Esophagus mucosa (tissue), 1 donor: Measurements from ENCODE around the gene MAOA. TPM values are rescaled to one million over a fixed set of nuclear protein-coding genes. Genes with fewer than 3 reads are reported as not detected.
"Not testable (repeated sequence)": the region's sequence is repeated elsewhere in the genome, so short reads cannot be mapped to it uniquely, and the experiment has no call there.

ENCODE experiments used
- ATAC-seq: fragments of 200-7000 bp; cut with Tn5 transposase; one replicate; pipeline ENCODE4 v1.9.1; 2020
- total RNA-seq: library from RNA; stranded (reverse); gene quantifications from one replicate; pipeline ENCODE4 v1.2.4, GENCODE V29; 2023
- donor health status: DM: yes; HTN: yes; CAD: no.

Gene MAOA
- total RNA-seq, 1 donor from 2014 or later: 88.9 TPM

- no peak for ATAC-seq
Observed at GRCh38 chrX:43664258-43664657, 8.2 kb downstream of the MAOA start.

- ATAC-seq: peak; percentile 62
Observed at GRCh38 chrX:43664708-43665107, 8.6 kb downstream of the MAOA start.

DNA sequence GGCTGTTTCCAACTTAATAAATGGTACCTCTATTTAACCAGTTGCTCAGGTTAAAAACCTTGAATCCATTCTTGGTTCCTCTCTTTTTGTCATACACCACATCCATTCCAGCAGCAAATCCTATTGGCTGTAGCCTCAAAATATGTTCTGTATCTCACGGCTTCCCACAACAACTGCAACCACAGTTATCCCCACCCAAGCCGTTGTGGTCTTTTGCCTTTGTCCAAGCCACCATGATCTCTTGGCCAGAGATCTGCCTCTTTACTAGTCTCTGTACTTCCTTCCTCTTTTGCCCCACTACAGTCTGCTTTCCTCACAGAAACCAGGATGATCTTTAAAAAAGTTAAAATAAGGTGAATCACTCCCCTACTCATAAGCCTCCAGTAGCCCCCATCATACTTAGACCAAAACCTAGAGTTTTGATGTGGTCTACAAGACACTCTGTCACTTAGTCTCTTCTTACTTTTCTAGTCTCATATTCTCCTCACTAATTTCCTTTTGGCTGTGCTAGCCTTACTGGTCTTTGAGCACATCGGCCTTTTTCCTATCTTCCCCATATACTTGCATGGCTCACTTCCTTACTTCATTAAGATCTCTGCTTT is 10.3 kb downstream of the MAOA start:
- ATAC-seq: no peak

DNA sequence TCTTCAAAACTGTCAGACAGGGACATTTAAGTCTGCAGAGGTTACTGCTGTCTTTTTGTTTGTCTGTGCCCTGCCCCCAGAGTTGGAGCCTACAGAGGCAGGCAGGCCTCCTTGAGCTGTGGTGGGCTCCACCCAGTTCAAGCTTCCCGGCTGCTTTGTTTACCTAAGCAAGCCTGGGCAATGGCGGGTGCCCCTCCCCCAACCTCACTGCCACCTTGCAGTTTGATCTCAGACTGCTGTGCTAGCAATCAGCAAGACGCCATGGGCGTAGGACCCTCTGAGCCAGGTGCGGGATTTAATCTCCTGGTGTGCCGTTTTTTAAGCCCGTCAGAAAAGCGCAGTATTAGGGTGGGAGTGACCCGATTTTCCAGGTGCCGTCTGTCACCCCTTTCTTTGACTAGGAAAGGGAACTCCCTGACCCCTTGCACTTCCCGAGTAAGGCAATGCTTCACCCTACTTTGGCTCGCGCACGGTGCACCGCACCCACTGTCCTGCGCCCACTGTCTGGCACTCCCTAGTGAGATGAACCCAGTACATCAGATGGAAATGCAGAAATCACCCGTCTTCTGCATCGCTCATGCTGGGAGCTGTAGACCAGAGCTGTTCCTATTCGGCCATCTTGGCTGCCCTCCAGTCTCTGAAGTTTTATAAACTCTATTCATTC is 20.0 kb downstream of the MAOA start:
- not testable (repeated sequence) for ATAC-seq

DNA sequence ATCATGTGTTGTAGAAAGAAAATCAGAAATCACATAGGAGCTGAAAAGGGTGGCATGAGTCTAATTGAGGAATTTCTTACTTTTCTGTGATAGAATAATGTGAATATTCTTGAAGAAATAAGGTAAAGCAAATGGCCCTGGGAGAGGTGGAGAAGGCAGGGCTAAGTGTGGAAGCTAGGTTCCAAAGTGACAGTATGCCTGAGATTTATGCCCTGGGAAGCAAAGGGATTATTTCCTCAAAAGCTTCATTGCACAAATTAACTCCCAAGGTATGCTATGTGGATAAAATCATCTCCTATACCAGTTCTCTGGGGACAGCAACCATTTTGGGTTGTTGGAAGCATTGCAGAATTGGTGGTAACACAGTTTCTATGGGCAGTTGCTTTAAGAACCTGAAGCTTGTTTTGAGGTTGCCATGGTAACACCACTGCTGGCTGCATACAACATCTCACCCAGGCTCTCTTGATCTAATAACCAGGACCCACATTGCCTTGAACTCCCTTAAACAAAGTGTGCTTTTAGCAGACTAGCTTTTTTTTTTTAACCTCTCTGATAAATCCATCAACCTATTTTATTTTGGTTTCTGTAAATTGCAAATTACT is 21.0 kb downstream of the MAOA start:
- no peak for ATAC-seq

- ATAC-seq: no peak
Observed at GRCh38 chrX:43677993-43678392, 21.9 kb downstream of the MAOA start.

DNA sequence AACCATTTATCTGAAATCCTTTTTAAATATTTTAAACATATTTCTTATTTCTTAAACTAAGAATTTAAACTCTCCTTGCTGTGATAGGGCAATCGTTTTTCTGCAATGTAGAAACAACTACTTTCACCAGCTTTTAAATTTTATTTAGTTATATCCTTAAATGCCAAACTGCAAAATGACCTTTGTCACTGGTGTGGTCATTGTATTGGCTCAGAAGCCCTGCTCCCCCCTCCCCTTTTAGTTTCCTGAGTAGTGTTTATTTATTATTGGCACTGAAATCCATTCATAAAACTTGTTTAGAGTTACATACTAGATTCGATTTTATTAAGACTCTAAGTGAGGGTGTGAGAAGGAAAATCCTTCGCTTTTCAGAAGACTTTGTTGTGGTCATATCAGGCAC is 23.0 kb downstream of the MAOA start:
- no peak for ATAC-seq

DNA sequence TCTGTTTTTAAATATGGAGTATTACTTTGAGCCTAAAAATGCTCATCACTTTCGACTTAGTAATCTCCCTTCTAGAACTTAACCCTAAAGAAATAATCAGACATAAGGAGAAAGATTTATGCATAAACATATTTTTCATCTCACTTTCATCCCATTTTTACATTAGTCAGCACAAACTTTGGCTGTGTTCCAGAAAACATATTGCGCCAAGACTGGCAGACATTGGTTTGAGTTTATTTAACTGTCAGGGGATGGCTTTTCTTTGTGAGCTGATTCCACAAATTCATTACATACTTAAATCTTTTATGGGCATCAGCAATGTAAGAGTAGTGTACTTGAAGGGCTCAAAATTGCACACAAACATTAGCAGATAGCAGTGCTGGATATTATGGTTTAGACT is 23.7 kb downstream of the MAOA start:
- no peak for ATAC-seq

- peak; percentile 47 for ATAC-seq
Observed at GRCh38 chrX:43682726-43683125, 26.6 kb downstream of the MAOA start.

- no peak for ATAC-seq
Observed at GRCh38 chrX:43685221-43685620, 29.1 kb downstream of the MAOA start.

DNA sequence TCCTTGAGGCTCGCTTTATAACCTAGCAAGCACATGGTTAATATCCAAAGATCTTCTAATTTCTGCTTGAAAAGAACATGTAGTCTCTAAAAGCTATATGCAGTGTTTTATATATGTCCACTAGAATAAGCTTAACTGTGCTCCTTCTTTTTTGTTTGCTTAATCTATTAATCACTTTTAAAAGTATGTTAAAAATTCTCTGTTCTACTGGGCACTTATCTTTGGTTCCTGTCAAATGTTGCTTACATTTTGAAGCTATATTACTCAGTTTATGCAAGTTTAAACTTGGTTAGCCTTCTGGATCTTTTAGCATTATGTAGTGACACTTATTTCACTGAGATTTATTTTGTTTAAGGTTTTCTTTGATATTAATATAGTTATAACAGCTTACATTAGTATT is 32.5 kb downstream of the MAOA start:
- ATAC-seq: no peak

DNA sequence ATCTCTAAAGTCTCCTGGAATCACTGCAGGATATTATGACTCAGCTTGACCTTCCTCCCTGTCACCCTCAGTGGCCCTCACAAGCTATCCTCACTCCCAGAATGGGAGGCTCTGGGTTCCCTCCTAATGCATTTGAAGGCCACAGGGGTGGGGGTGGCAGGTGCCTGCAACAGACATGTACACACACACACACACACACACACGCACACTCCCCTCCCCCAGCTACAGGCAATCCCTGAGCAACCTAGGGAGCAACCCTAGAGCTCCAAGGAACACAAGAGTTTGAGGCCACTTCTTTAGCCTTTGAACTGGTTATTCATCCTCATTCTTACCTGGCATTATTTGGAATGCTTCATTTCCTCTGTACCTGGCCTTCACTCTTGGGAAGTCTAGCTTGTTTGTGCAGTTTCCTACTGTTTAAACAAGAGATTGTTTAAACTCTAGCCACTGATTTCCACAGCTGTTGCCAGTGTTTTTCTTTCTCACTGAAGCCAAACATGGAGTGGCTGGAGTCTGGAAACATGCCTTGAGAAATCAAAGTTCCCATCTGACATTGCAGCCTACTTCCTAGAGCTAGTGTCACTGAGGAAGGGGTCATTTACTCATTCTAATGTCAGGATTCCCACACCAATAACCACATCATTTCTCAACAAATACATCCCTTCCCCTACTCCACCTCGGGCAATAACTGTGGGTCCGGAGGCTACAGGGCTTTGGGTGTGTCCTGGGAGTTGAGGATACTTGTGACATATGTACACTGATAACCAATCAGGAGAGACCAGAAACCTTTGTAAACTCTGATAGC is 37.7 kb downstream of the MAOA start:
- no peak for ATAC-seq

- no peak for ATAC-seq
Observed at GRCh38 chrX:43699475-43699874, 43.4 kb downstream of the MAOA start.

DNA sequence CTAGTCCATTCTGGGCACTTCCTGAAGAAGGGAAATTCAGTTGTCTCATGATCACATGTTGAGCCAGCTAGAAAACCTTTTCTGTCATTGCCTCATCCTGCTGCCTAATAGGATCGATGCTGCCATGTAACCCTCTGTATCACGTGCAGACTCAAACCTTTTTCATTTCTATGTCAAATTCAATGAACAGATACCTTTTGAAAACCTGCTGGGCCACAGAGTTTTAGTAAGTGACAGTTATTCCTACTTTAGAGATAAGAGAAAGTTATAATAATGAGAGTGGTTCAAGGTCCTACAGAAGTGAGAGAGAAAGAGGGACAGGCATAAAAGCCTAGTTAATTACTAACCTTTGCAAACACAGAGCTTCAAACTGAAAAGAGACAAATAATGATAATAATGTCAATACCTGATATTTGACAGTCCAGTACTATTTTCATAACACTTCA is 46.0 kb downstream of the MAOA start:
- no peak for ATAC-seq

DNA sequence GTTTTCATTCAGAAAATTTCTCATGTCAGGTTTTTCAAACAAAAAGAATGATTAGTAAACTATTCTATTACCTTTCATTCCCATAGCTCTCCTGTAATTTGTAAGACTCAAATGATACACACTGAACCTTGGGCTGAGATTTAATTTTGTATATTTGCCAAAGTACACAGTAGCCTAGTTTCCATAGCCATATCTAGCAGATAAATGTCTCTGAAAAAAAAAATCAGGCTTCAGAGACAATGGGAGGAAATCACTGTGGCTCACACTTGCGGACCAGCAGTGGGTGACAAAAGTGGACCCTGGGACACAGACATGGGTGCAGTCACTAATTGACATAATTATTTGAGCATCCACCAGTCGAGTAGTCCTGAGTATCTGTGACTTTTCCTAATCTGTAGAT is 46.6 kb downstream of the MAOA start:
- ATAC-seq: no peak

- ATAC-seq: no peak
Observed at GRCh38 chrX:43703211-43703791, 47.2 kb downstream of the MAOA start.

DNA sequence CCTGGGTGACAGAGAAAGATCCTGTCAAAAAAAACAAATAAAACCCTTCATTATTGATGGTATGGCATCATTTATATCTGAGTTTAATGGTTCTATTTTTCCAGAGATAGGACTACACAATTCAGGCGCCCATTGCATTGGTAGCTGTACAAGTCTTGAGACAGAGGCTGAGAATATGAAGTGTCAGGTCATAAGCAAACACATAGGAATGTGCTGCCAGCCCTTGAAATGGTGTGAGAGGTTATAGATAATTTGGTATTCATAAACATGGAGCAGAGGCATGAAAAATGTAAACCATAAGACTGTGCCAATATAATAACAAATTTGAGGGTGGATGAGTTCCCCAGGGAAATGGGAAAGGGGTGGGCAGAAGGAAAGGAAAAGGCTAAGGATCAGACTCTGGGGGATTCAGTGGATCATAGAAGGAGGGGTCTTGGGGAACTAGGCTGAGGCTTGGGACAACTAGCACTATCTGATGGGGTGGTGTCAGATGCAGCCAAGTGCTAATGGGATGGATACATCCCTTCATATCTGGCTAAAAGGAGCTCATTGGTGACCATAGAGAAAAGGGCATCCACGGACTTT is 50.8 kb downstream of the MAOA start:
- ATAC-seq: no peak

- no peak for ATAC-seq
Observed at GRCh38 chrX:43707812-43708548, 51.9 kb downstream of the MAOA start.

- ATAC-seq: no peak
Observed at GRCh38 chrX:43716144-43716543, 60.0 kb downstream of the MAOA start.

- no peak for ATAC-seq
Observed at GRCh38 chrX:43716696-43717095, 60.6 kb downstream of the MAOA start.

DNA sequence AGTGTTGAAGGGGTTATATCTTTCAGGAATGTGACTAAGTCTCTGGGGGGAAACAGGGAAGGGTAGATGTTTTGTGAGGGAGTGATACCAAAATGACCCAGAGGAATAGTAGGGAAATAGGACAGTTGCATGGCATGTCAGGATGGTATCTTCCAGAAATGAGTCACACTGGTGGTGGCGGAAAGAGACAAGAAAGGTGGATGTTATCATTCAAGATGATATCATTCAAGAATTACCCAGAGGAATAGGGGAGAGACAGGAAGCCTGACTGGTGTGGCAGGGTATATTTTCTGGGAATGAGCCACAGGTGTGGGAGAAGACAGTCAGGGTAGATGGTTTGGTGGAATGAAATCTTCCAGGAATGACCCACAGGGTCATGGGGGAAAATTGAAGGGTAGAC is 61.1 kb downstream of the MAOA start:
- no peak for ATAC-seq

GRCh38 chrX:43718081-43718480 is 62.0 kb downstream of the MAOA start:
- no peak for ATAC-seq
